ENCODE results near the gene CFDP1. TPM values are rescaled to one million over a fixed set of nuclear protein-coding genes. Genes with fewer than 3 reads are reported as not detected.
A peak's percentile ranks its signal among the peaks of the same experiment; 100 is the strongest.

The CFDP1 gene
- total RNA-seq, 1 donor from 2014 or later: 65.7 TPM

GRCh38 chr16:75315539-75316306 is 117.6 kb downstream of the CFDP1 start:
- Mint-ChIP-seq H3K4me3 (ENCODE audit: unreplicated experiment) (no peak overlapping the region), H3K36me3 (ENCODE audit: low read depth, unreplicated experiment) (peaks cover 3% of the 10 kb centered on the region), H3K27ac (ENCODE audit: unreplicated experiment) (no peak overlapping the region), H3K27me3 (ENCODE audit: unreplicated experiment) (peaks cover 3% of the 10 kb centered on the region), H3K4me1 (ENCODE audit: unreplicated experiment) (peaks cover 43% of the 10 kb centered on the region), H3K9me3 (ENCODE audit: unreplicated experiment) (no peaks in the 10 kb centered on the region)
- no peak for DNase-seq (ENCODE audit: low spot score)
- TF ChIP-seq, protein P1, sequence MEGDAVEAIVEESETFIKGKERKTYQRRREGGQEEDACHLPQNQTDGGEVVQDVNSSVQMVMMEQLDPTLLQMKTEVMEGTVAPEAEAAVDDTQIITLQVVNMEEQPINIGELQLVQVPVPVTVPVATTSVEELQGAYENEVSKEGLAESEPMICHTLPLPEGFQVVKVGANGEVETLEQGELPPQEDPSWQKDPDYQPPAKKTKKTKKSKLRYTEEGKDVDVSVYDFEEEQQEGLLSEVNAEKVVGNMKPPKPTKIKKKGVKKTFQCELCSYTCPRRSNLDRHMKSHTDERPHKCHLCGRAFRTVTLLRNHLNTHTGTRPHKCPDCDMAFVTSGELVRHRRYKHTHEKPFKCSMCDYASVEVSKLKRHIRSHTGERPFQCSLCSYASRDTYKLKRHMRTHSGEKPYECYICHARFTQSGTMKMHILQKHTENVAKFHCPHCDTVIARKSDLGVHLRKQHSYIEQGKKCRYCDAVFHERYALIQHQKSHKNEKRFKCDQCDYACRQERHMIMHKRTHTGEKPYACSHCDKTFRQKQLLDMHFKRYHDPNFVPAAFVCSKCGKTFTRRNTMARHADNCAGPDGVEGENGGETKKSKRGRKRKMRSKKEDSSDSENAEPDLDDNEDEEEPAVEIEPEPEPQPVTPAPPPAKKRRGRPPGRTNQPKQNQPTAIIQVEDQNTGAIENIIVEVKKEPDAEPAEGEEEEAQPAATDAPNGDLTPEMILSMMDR (IDR thresholded peaks at IDR 0.05; ENCODE audit: unreplicated experiment): no peak

DNA sequence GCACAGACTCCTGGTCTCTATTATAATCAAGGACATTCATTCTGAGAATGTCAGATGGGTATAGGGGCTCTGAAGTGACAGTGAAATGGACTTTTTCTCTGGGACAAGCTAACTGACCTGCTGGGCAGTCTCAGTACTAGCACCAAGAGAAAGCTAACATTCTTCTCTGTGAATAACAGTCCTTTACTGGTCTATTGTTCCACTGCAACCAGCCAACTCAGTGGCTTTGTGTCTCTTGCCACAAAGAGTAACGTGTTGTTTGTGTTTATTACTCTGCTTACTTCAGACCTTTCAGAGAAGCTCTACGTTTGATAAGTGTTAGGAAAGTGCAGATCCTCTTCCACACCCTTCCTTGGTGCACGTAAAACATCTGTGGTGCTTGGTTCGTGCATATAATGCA is 120.4 kb downstream of the CFDP1 start:
- DNase-seq (ENCODE audit: low spot score): no peak
- peaks cover 42% of the 10 kb centered on the region for H3K4me1 Mint-ChIP-seq (ENCODE audit: unreplicated experiment)
- H3K27me3 Mint-ChIP-seq (ENCODE audit: unreplicated experiment): peaks cover 3% of the 10 kb centered on the region
- TF ChIP-seq, protein P1 (IDR thresholded peaks at IDR 0.05; ENCODE audit: unreplicated experiment): no peak
- H3K4me3 Mint-ChIP-seq (ENCODE audit: unreplicated experiment): no peak overlapping the region
- H3K9me3 Mint-ChIP-seq (ENCODE audit: unreplicated experiment): no peaks in the 10 kb centered on the region
- H3K36me3 Mint-ChIP-seq (ENCODE audit: low read depth, unreplicated experiment): peaks cover 6% of the 10 kb centered on the region
- peak overlapping the region; percentile 17 for H3K27ac Mint-ChIP-seq (ENCODE audit: unreplicated experiment)

DNA sequence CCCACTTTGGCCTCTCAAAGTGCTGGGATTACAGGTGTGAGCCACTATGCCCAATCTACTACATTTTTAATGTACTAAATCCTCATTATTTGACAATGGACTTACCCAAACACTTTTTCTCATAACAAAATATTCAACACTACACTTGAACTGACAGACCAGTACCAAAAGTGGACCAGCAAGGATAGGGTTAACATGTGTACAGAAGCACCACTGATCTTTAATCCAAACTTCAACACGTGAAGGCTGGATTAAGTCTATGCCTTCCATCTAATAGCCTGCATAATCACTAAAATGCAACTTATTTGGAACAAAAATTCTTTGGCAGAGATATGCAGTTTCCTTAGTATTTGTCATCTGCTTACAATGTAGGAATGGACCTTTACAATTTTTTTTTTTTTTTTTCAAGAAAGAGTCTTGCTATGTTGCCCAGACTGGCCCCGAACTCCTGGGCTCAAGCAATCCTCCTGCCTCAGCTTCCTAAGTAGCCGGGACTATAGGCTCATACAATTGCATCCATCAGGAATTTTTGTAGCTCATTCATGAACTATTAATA is 121.8 kb downstream of the CFDP1 start:
- Mint-ChIP-seq H3K9me3 (ENCODE audit: unreplicated experiment) (no peaks in the 10 kb centered on the region), H3K4me1 (ENCODE audit: unreplicated experiment) (peaks cover 44% of the 10 kb centered on the region), H3K27ac (ENCODE audit: unreplicated experiment) (no peak overlapping the region), H3K36me3 (ENCODE audit: low read depth, unreplicated experiment) (peaks cover 6% of the 10 kb centered on the region), H3K27me3 (ENCODE audit: unreplicated experiment) (peaks cover 2% of the 10 kb centered on the region), H3K4me3 (ENCODE audit: unreplicated experiment) (no peak overlapping the region)
- TF ChIP-seq, protein P1 (IDR thresholded peaks at IDR 0.05; ENCODE audit: unreplicated experiment): no peak
- DNase-seq (ENCODE audit: low spot score): no peak

DNA sequence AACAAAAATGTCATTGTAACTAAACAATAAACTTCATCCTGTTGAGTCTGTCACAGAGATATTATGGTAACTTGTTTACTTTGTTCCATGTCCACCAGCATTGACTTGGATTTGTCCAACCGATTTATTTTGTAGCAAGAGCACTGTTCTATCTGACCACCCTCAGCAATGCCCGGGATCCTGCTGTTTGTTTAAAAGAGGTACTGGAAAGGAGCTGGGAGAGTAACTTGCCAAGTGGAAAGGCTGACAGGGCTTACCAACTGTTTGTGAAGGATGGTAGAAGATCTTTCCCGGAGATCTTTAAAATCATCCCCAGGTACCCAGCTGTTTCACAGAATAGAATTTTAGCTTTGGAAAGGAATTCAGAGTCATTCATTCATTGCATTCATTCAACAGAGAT is 122.8 kb downstream of the CFDP1 start:
- Mint-ChIP-seq H3K9me3 (ENCODE audit: unreplicated experiment) (no peaks in the 10 kb centered on the region), H3K4me1 (ENCODE audit: unreplicated experiment) (peaks cover 49% of the 10 kb centered on the region), H3K27ac (ENCODE audit: unreplicated experiment) (no peak overlapping the region), H3K27me3 (ENCODE audit: unreplicated experiment) (no peaks in the 10 kb centered on the region), H3K4me3 (ENCODE audit: unreplicated experiment) (no peak overlapping the region), H3K36me3 (ENCODE audit: low read depth, unreplicated experiment) (peaks cover 6% of the 10 kb centered on the region)
- TF ChIP-seq, protein P1 (IDR thresholded peaks at IDR 0.05; ENCODE audit: unreplicated experiment): no peak
- no peak for DNase-seq (ENCODE audit: low spot score)

DNA sequence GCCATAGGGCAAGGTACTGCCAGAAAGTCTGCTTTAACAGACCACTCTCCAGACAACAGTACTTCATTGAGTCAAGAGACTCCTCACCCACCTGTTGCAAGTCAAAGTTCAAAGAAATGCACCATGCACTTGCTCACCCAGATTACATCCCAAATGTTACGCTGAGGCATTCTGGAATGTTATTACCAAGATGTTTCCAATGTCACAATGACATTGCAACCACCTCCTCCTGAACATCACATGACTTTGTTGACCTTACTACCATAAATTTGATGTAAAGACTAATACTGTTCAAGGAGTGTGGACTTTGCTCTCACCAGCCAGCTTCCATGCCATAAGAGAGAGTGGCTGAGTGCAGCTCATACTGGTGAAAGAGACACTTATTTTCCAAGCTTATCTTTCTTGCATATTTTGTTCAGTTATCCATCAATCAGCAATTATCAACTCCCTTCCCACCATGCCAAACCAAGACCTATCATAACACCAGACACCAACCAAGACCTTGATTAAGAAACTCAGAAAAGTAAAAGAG is 123.3 kb downstream of the CFDP1 start:
- Mint-ChIP-seq H3K27ac (ENCODE audit: unreplicated experiment) (peak overlapping the region; percentile 6), H3K4me3 (ENCODE audit: unreplicated experiment) (no peak overlapping the region)

More for the DNA sequence above, 123.3 kb downstream of the CFDP1 start:
- H3K4me1 Mint-ChIP-seq (ENCODE audit: unreplicated experiment): peaks cover 55% of the 10 kb centered on the region
- no peaks in the 10 kb centered on the region for H3K9me3 Mint-ChIP-seq (ENCODE audit: unreplicated experiment)
- no peak for DNase-seq (ENCODE audit: low spot score)
- H3K27me3 Mint-ChIP-seq (ENCODE audit: unreplicated experiment): no peaks in the 10 kb centered on the region
- TF ChIP-seq, protein P1 (IDR thresholded peaks at IDR 0.05; ENCODE audit: unreplicated experiment): no peak
- peaks cover 7% of the 10 kb centered on the region for H3K36me3 Mint-ChIP-seq (ENCODE audit: low read depth, unreplicated experiment)
